ENCODE measurements around the gene FOXC2.

DNA sequence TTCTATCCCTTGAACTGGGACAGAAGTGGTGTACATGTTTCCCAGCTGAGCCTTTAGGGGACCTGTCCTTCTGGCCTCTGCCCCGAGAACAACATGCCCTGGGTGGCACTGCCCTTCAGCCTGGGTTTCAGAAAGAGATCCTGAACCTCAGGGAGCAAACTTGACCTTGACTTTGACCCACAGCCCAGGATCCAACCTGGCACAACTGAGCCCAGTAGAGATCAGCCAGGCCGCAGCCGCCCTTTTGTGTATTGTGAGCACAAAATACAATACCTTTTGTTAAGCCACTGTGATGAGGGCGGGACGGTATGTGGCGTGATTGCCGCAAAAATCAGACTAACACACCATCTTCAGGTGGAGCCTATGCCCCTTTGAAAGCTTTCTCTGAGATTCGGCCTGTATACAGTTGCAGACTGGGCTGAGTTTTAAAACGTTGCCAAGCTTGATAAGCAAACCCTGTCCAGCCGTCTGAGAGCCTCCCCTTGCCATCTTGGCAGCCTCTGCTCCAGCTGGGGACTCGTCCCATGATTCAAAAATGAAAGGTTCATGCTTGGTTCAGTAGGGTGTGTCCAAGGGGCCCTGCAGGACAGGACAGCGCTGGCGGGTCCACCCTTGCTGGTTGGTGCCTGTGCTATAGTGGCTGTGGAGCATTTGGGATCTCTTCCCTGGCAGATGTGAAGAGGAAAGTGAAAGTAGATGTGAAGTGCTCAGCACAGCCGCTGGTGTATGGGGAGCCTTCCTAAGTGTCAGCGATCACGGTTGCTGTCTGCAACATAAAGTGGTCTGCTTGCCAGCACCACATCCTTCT lies 52.0 kb downstream of the FOXC2 start:
- TF ChIP-seq EZH2 (IDR thresholded peaks at IDR 0.05; ENCODE audit: borderline replicate concordance, insufficient read depth, low read depth, low read length, poor library complexity, severe bottlenecking), result no peak
- TF ChIP-seq, protein P1, sequence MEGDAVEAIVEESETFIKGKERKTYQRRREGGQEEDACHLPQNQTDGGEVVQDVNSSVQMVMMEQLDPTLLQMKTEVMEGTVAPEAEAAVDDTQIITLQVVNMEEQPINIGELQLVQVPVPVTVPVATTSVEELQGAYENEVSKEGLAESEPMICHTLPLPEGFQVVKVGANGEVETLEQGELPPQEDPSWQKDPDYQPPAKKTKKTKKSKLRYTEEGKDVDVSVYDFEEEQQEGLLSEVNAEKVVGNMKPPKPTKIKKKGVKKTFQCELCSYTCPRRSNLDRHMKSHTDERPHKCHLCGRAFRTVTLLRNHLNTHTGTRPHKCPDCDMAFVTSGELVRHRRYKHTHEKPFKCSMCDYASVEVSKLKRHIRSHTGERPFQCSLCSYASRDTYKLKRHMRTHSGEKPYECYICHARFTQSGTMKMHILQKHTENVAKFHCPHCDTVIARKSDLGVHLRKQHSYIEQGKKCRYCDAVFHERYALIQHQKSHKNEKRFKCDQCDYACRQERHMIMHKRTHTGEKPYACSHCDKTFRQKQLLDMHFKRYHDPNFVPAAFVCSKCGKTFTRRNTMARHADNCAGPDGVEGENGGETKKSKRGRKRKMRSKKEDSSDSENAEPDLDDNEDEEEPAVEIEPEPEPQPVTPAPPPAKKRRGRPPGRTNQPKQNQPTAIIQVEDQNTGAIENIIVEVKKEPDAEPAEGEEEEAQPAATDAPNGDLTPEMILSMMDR (IDR thresholded peaks at IDR 0.05), result no peak
